Stimulated activated CD4-positive, alpha-beta T cell treated with anti-CD3 and anti-CD28 coated beads, Interleukin-2, amount 100 ng/mL, for 24 hours (primary cell): ENCODE results near the gene WNT7A.
"Not testable (repeated sequence)": the region's sequence is repeated elsewhere in the genome, so short reads cannot be mapped to it uniquely, and the experiment has no call there.

Experiments
- DNase-seq, 2 donors: peaks; one replicate each; pipeline ENCODE4 v3.0.0-alpha.2; 2020

Gene WNT7A

GRCh38 chr3:13879946-13880810, at the start of gene WNT7A:
Gene WNT7A (minus strand): TSS chr3:13880071. CDS start chr3:13879816, 255 bp downstream.
- DNase-seq: peak; percentile 69 to 74

- not testable (repeated sequence) for DNase-seq
Measured at GRCh38 chr3:13928741-13929140, 48.9 kb upstream of the WNT7A start.

GRCh38 chr3:13927295-13927694, 47.4 kb upstream of the WNT7A start:
- DNase-seq: no peak

- no peak for DNase-seq
Measured at GRCh38 chr3:13916375-13916774, 36.5 kb upstream of the WNT7A start.

DNA sequence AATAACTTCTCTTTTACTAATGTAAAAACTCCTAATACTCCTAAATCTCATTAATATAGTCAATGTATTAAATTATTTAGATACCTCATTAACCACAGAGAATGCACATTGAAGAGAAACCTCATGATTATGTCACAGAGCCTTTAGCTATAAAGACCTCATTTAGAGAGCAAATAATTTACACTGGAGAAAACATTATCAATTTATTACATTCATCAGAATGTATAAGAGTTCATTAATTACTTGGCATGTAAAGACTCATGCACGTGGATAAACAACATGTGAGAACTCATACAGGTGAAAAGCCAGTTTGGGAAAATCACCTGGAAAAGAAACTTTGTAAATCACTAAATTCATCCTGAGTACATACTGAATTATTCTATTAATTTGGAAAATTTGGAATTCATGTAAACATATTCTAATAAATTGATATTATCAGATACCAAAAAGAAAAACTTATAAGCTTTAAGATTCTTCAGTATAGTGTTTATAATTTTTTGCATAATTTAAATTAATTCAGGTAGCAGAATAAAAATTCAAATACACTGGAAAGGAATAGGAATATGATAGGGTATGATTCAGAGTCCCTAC, 22.9 kb upstream of the WNT7A start:
- no peak for DNase-seq

DNA sequence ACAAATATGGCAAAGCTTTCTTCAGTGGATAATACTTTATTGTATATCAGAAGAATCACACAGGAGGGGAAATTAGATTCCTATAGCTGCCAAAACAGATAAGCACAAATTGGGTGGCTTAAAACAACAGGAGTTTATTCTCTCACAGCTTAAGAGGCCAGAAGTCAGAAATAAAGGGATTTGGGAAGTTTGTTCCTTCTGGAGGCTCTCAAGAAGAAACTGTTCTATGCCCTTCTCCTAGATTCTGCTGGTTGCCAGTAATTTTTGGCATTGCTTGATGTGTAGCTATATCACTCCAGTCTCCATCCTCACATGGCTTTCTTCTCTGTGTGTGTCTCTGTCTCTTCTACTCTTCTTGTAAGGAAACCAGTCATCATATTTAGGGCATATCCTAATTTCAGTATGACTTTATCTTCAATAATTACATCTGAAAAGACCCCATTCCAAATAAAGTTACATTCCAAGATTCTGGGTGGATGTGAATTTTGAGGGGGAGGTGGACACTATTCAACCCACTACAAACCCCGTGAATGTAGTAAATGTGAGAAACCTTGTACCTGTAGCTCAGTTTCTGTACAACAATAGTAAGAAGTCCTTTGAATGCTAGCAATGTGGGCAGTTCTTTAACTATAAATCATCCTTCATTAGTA, 22.2 kb upstream of the WNT7A start:
- no peak for DNase-seq

GRCh38 chr3:13898346-13898745, 18.5 kb upstream of the WNT7A start:
- no peak for DNase-seq

GRCh38 chr3:13896473-13897154, 16.7 kb upstream of the WNT7A start:
- DNase-seq: peak; percentile 43 to 58

DNA sequence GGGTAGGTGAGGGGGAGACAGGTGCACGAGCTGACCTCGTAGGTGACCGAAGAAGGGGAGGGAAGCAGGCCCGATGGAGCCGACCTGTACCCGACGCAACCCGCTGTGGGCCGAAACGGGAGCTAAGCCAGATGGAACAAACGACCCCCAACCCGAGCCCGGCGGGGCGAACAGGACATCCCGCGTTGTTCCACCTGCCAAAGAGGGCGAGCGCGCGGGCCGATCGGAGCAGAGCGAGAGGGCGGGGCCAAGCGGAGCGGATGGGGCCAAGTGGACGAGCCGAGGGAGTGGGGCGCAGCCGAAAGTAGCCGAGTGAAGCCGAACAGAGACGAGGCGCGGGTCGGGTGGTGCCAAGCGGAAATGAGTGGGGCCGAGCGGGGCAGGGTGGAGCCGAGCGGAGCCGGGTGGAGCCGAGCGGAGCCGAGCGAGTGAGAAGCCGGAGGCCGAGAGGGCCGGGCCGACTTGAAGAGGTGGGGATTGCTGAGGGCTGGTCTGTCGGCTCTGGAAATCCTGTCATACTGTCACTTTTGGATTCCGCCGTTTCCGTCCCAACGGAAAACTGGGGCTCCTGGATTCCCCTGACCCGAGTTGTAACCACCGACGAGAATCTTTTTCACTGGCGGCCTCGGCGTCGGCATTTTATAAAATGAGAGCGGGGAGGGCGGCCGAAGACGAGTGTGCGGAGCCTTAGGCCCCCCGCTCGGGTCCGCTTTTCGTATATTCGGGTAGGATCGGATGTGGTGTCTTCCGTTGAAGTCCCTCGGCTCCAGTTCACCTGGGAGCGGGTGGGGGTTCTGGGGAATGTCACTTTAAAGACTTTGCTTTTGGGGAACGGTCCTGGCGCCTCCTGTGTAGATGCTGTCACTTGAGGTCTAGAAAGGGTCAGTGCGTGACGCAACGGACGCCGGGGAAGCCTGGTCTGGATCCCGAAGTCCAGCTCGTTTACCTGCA, 15.6 kb upstream of the WNT7A start:
- DNase-seq: peak; percentile 96 to 97

DNA sequence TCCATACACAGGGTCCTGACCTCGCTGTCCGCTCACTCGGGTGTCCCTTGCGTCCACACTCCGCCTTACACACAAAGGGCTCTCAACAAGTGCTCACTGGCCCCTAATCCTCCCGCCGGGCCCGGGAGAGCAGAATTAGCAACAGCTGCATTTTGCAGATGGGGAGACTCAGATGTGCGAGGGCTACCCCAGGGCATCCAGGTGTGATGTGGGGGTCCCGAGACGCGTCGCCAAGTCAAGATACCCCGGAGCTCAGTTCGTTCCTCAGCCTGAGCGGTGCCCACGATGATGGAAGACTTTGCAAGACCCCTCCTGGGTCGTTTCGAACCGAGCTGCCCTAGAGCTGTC, 14.9 kb upstream of the WNT7A start:
- DNase-seq: peak in 1 of 2 donors; percentile 22

GRCh38 chr3:13894096-13894806, 14.4 kb upstream of the WNT7A start:
- no peak for DNase-seq

DNA sequence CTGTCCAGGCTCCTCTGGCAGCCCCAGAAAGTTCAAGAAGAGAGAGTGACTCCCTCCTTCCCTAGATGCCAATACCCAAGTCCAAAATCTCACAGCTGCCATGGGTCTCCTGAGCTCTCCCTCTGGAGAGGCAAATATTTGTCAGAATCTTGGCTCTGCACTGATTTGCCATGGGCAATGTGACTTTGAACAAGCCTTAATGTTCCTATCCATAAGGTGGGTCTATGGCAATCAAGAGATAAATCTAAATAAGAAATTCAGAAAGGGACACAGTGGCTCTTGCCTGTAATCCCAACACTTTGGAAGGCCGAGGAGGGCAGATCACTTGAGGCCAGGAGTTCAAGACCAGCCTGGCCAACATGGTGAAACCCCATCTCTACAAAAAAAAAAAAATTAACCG, 12.4 kb upstream of the WNT7A start:
- no peak for DNase-seq

- DNase-seq: peak in 1 of 2 donors; percentile 18
Measured at GRCh38 chr3:13891492-13892073, 11.7 kb upstream of the WNT7A start.

DNA sequence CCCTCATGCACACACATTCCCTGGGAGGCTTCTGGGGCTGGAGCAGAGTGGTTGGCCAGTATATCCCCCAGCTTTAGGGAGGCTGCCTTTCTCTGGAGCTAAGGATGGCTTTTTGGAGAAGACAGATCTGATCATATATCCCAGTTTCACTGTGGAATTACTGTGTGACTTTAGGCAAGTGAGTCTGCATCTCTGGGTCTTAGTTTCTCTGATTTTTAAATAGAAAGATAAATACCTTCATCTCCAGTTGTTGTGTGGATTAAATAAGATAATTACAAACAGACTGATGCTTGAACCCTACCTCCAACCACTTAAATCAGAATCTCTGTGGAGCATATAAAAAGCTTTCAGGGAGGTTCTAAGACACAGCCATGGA, 11.1 kb upstream of the WNT7A start:
- no peak for DNase-seq

DNA sequence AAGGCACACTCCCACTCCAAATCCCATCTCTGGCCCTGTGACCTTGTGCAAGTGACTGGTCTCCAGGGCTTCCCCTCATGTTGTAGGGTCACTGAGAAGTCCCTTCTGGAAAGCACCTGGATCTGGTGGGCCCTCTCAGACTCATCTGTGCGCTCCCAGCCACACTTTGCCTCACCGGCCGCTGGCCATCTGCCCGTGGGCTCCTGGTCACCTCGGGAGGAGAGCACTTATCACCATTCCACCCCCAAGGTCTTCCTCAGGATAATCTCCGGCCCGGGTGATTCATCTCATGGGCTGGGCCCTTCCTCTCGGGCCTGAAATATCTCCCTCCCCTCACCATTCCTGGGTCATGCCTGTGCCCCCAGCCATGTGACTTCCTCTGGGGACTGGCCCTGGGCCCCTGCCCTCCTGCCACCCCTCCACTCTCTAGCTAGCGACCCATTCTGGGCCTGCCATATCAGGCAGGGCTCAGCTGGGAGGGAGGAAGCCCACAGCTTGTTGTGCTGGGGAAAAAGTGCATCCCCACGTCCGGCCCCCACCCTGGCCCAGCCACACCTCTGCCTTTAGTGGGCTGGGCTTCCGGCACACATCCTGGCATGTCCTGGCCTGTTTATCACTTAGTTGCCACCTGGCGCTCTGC, 10.6 kb upstream of the WNT7A start:
- peak; percentile 22 to 40 for DNase-seq

GRCh38 chr3:13888576-13888975, 8.7 kb upstream of the WNT7A start:
- no peak for DNase-seq

- DNase-seq: no peak
Measured at GRCh38 chr3:13887495-13888300, 7.8 kb upstream of the WNT7A start.

- DNase-seq: no peak
Measured at GRCh38 chr3:13886593-13887129, 6.8 kb upstream of the WNT7A start.

DNA sequence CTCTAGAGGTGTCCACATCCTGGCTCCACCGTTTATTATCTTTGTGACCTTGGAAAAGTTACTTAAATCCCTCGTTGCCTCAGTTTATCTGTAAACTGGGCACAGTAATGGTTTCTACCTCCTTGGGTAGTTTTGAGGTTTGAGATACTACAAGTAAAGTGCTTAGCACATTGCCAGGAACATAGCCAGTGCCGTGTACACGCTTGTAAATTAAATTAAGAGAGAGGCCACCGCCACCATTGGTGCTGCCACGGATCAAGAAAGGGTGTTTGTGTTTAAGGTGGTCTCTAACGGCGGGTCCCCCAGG, 5.8 kb upstream of the WNT7A start:
- no peak for DNase-seq
